Progenitor cell of endocrine pancreas (in vitro differentiated cells): ENCODE data around the gene CACNB4. TPM values are rescaled to one million over a fixed set of nuclear protein-coding genes. Genes with fewer than 3 reads are reported as not detected.

Source experiments
- DNase-seq: peaks from one replicate; pipeline ENCODE4 v3.0.0; 2021; ENCODE audit warnings: low spot score; ENCODE audit not compliant: unreplicated experiment
- H3K27ac Mint-ChIP-seq: 2 replicates; pipeline ENCODE4 v1.8.0; 2021; ENCODE audit warnings: mild to moderate bottlenecking, moderate library complexity, mixed read lengths
- H3K27me3 Mint-ChIP-seq: 2 replicates; pipeline ENCODE4 v1.8.0; 2021; ENCODE audit warnings: mixed read lengths
- H3K36me3 Mint-ChIP-seq: 2 replicates; pipeline ENCODE4 v1.8.0; 2022; ENCODE audit warnings: mixed read lengths; ENCODE audit not compliant: insufficient read depth
- H3K4me1 Mint-ChIP-seq: 2 replicates; pipeline ENCODE4 v1.8.0; 2021; ENCODE audit warnings: low read depth, mixed read lengths
- H3K4me3 Mint-ChIP-seq: 2 replicates; pipeline ENCODE4 v1.8.0; 2021; ENCODE audit warnings: low read depth, mild to moderate bottlenecking, moderate library complexity, mixed read lengths
- H3K9me3 Mint-ChIP-seq: 2 replicates; pipeline ENCODE4 v1.8.0; 2021; ENCODE audit warnings: low read depth, mixed read lengths
- total RNA-seq: library from RNA; stranded (reverse); gene quantifications from 2 replicates; pipeline ENCODE4 v1.2.1, GENCODE V29; 2021
- TF ChIP-seq, protein P1 (sequence below): fragments of 200-600 bp; sonication (generic); IDR thresholded peaks from one replicate; pipeline ENCODE4 v1.5.0; 2021; ENCODE audit warnings: antibody characterized with exemption, mild to moderate bottlenecking; ENCODE audit not compliant: unreplicated experiment

The CACNB4 gene
- total RNA-seq, 1 donor from 2014 or later: 2.5 TPM

GRCh38 chr2:151936626-151937025 is 162.2 kb downstream of the CACNB4 start:
- no peak for DNase-seq
- TF ChIP-seq, protein P1, sequence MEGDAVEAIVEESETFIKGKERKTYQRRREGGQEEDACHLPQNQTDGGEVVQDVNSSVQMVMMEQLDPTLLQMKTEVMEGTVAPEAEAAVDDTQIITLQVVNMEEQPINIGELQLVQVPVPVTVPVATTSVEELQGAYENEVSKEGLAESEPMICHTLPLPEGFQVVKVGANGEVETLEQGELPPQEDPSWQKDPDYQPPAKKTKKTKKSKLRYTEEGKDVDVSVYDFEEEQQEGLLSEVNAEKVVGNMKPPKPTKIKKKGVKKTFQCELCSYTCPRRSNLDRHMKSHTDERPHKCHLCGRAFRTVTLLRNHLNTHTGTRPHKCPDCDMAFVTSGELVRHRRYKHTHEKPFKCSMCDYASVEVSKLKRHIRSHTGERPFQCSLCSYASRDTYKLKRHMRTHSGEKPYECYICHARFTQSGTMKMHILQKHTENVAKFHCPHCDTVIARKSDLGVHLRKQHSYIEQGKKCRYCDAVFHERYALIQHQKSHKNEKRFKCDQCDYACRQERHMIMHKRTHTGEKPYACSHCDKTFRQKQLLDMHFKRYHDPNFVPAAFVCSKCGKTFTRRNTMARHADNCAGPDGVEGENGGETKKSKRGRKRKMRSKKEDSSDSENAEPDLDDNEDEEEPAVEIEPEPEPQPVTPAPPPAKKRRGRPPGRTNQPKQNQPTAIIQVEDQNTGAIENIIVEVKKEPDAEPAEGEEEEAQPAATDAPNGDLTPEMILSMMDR: no peak
- no peak overlapping the region for H3K27ac Mint-ChIP-seq
- H3K27me3 Mint-ChIP-seq: no peaks in the 10 kb centered on the region
- no peaks in the 10 kb centered on the region for H3K4me1 Mint-ChIP-seq
- H3K9me3 Mint-ChIP-seq: peaks cover 2% of the 10 kb centered on the region
- H3K4me3 Mint-ChIP-seq: no peak overlapping the region
- no peaks in the 10 kb centered on the region for H3K36me3 Mint-ChIP-seq

DNA sequence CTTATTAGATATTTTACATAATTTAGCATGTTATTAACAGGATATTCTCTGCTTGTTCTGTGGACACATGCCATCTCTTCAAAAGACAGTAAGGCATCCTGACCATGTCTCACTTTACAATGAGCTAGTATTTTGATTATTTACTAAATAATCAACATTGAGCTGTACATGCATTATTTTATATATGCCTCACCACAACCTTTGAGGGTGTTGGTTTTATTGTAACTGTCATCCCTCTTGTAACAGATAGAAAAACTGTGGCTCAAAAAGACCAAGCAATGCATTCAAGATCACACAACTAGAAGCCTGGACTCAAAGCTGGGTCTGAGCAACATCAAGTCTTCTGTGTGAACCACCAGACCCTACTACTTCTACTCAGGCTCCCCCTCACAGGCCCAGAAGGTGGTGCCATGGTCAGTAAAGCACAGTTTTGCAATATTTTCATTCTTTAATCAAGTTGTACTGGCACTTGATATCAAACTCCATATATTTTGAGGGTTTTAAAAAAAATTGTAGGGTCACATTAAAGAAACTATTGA is 165.5 kb downstream of the CACNB4 start:
- Mint-ChIP-seq H3K27me3 (no peaks in the 10 kb centered on the region), H3K36me3 (no peaks in the 10 kb centered on the region), H3K9me3 (no peaks in the 10 kb centered on the region), H3K4me3 (no peak overlapping the region), H3K27ac (no peak overlapping the region), H3K4me1 (peaks cover 2% of the 10 kb centered on the region)
- TF ChIP-seq, protein P1: no peak
- no peak for DNase-seq

GRCh38 chr2:151931756-151932155 is 167.1 kb downstream of the CACNB4 start:
- no peak overlapping the region for H3K27ac Mint-ChIP-seq
- no peaks in the 10 kb centered on the region for H3K9me3 Mint-ChIP-seq
- H3K4me3 Mint-ChIP-seq: no peak overlapping the region
- no peak for DNase-seq
- peaks cover 8% of the 10 kb centered on the region for H3K27me3 Mint-ChIP-seq
- TF ChIP-seq, protein P1: no peak
- no peaks in the 10 kb centered on the region for H3K36me3 Mint-ChIP-seq
- peaks cover 12% of the 10 kb centered on the region for H3K4me1 Mint-ChIP-seq

- no peak overlapping the region for H3K27ac Mint-ChIP-seq
- no peak overlapping the region for H3K4me3 Mint-ChIP-seq
- no peaks in the 10 kb centered on the region for H3K9me3 Mint-ChIP-seq
- DNase-seq: no peak
- H3K36me3 Mint-ChIP-seq: no peaks in the 10 kb centered on the region
- peaks cover 12% of the 10 kb centered on the region for H3K4me1 Mint-ChIP-seq
- TF ChIP-seq, protein P1: no peak
- H3K27me3 Mint-ChIP-seq: peaks cover 8% of the 10 kb centered on the region
Observed at GRCh38 chr2:151931030-151931611, 167.7 kb downstream of the CACNB4 start.

GRCh38 chr2:151930042-151930441 is 168.8 kb downstream of the CACNB4 start:
- no peak overlapping the region for H3K27ac Mint-ChIP-seq
- H3K27me3 Mint-ChIP-seq: peaks cover 8% of the 10 kb centered on the region
- H3K4me3 Mint-ChIP-seq: no peak overlapping the region
- TF ChIP-seq, protein P1: no peak
- H3K4me1 Mint-ChIP-seq: peaks cover 17% of the 10 kb centered on the region
- no peaks in the 10 kb centered on the region for H3K9me3 Mint-ChIP-seq
- H3K36me3 Mint-ChIP-seq: no peaks in the 10 kb centered on the region
- no peak for DNase-seq
